WERI-Rb-1 (cell line): Measurements from ENCODE around the gene ARMC9.
"Not testable (repeated sequence)": the region's sequence is repeated elsewhere in the genome, so short reads cannot be mapped to it uniquely, and the experiment has no call there.

Source experiments
- DNase-seq: peaks from one replicate; pipeline ENCODE4 v3.0.0-alpha.2; 2020
- H3K27ac ChIP-seq: fragments of 250-450 bp; sonication (Bioruptor Pico); 2 replicates; pipeline ENCODE4 v1.5.1; 2020; ENCODE audit warnings: mild to moderate bottlenecking, moderate library complexity
- H3K27me3 ChIP-seq: fragments of 250-450 bp; sonication (Bioruptor Pico); 2 replicates; pipeline ENCODE4 v1.5.1; 2021; ENCODE audit warnings: mild to moderate bottlenecking, low read depth, moderate library complexity; ENCODE audit not compliant: insufficient read depth, severe bottlenecking
- H3K36me3 ChIP-seq: fragments of 250-450 bp; sonication (Bioruptor Pico); 2 replicates; pipeline ENCODE4 v1.5.1; 2020; ENCODE audit warnings: mild to moderate bottlenecking, moderate library complexity
- H3K4me3 ChIP-seq: 2 replicates; pipeline ENCODE4 v1.5.1; 2011; ENCODE audit warnings: low read depth, mild to moderate bottlenecking, control low read depth, low read length
- H3K9me3 ChIP-seq: fragments of 250-450 bp; sonication (Bioruptor Pico); 2 replicates; pipeline ENCODE4 v1.5.1; 2021; ENCODE audit warnings: mild to moderate bottlenecking, moderate library complexity; ENCODE audit not compliant: severe bottlenecking
- TF ChIP-seq, protein P1 (sequence below): IDR thresholded peaks from 2 replicates; pipeline ENCODE4 v1.5.1; 2011; ENCODE audit warnings: low read depth, mild to moderate bottlenecking, control low read depth, inconsistent platforms, low read length

ARMC9 gene

DNA sequence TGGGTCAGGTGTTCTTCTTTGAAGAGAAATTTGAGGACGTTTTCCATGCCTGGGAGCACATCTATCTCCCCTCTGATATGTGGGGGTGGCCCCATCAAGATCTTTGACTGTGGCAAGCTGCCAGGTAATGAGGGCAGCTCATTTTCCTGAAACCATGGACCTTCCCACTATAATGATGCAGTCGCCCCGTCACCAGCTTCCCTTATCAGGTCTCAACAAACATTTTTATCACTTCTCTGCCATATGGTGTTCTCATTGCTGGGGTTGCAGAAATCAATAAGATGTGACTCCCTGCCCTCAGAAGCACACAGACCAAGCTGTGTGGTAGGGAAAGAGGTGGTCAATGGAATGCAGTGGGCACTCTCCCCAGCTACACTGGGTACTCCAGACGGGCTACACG is 148.7 kb downstream of the ARMC9 start:
- Histone ChIP-seq H3K27me3 (no peaks in the 10 kb centered on the region), H3K27ac (no peak overlapping the region), H3K4me3 (no peak overlapping the region), H3K9me3 (no peaks in the 10 kb centered on the region), H3K36me3 (peaks cover 4% of the 10 kb centered on the region; the same call in 1 of the 2 replicates)
- TF ChIP-seq, protein P1, sequence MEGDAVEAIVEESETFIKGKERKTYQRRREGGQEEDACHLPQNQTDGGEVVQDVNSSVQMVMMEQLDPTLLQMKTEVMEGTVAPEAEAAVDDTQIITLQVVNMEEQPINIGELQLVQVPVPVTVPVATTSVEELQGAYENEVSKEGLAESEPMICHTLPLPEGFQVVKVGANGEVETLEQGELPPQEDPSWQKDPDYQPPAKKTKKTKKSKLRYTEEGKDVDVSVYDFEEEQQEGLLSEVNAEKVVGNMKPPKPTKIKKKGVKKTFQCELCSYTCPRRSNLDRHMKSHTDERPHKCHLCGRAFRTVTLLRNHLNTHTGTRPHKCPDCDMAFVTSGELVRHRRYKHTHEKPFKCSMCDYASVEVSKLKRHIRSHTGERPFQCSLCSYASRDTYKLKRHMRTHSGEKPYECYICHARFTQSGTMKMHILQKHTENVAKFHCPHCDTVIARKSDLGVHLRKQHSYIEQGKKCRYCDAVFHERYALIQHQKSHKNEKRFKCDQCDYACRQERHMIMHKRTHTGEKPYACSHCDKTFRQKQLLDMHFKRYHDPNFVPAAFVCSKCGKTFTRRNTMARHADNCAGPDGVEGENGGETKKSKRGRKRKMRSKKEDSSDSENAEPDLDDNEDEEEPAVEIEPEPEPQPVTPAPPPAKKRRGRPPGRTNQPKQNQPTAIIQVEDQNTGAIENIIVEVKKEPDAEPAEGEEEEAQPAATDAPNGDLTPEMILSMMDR = no peak
- no peak for DNase-seq

- Histone ChIP-seq H3K27me3 (no peaks in the 10 kb centered on the region), H3K4me3 (no peak overlapping the region), H3K9me3 (no peaks in the 10 kb centered on the region), H3K36me3 (peaks cover 4% of the 10 kb centered on the region; the same call in 1 of the 2 replicates), H3K27ac (no peak overlapping the region)
- no peak for DNase-seq
- TF ChIP-seq, protein P1 = no peak
Measured at GRCh38 chr2:231347638-231348037, 149.2 kb downstream of the ARMC9 start.

GRCh38 chr2:231348173-231348572 is 149.7 kb downstream of the ARMC9 start:
- Histone ChIP-seq H3K4me3 (no peak overlapping the region), H3K27me3 (no peaks in the 10 kb centered on the region), H3K9me3 (no peaks in the 10 kb centered on the region), H3K36me3 (peaks cover 4% of the 10 kb centered on the region; the same call in 1 of the 2 replicates), H3K27ac (no peak overlapping the region)
- DNase-seq = no peak
- TF ChIP-seq, protein P1 = no peak

DNA sequence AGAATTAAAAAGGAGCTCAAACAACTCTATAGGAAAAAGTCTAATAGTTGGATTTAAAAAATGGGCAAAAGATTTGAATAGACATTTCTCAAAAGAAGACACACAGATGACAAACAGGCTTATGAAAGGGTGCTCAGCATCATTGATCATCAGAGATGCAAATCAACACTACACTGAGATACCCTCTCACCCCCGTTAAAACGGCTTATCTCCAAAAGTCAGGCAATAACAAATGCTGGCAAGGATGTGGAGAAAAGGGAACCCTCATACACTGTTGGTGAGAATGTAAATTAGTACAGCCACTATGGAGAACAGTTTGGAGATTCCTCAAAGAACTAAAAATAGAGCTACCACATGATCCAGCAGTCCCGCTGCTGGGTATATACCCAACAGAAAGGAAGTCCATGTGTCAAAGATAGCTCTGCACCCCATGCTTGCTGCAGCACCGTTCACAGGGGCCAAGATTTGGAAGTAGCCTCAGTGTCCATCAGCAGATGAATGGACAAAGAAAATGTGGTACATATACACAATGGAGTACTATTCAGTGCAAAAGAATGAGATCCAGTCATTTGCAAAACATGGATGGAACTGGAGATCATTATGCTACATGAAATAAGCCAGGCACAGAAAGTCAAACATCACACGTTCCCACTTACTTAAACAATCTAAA is 150.4 kb downstream of the ARMC9 start:
- H3K27ac ChIP-seq = no peak overlapping the region
- H3K4me3 ChIP-seq = no peak overlapping the region
- peaks cover 4% of the 10 kb centered on the region; the same call in 1 of the 2 replicates for H3K36me3 ChIP-seq
- TF ChIP-seq, protein P1 = no peak
- H3K27me3 ChIP-seq = no peaks in the 10 kb centered on the region
- no peaks in the 10 kb centered on the region for H3K9me3 ChIP-seq
- DNase-seq = no peak

DNA sequence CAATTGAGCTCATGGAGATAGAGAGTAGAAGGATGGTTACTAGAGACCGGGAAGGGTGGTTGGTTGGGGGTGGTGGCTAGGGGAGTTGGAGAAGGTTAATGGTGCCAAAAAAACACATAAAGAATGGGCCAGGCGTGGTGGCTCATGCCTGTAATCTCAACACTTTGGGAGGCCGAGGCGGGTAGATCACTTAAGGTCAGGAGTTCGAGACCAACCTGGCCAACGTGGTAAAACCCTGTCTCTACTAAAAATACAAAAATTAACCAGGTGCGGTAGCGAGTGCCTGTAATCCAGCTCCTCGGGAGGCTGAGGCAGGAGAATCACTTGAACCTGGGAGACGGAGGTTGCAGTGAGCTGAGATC is 150.9 kb downstream of the ARMC9 start:
- H3K4me3 ChIP-seq, H3K36me3 ChIP-seq, H3K27me3 ChIP-seq, DNase-seq, H3K9me3 ChIP-seq, H3K27ac ChIP-seq: not testable (repeated sequence)

DNA sequence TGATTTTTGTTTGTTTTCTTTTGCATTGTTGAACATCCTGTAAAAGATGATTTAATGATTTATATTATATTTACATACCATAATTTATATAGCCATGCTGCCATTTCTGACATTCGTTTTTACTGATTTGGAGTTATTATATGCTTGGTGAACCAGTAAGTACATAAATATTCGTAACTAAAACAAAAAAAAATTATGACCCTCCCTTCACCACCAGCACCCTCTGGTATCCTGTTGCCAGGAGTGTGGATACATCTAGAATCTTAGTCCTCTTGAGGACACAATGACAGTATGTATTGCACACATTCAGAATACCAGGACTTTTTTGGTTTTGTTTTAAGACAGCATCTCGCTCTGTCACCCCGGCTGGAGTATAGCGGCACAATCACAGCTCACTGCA is 153.2 kb downstream of the ARMC9 start:
- no peak for DNase-seq
- Histone ChIP-seq H3K27me3 (no peaks in the 10 kb centered on the region), H3K9me3 (no peaks in the 10 kb centered on the region), H3K4me3 (no peak overlapping the region), H3K36me3 (no peaks in the 10 kb centered on the region; the same call in 1 of the 2 replicates), H3K27ac (no peak overlapping the region)
- TF ChIP-seq, protein P1 = no peak
